Natural killer cell (primary cell): Measurements from ENCODE around the gene NFS1. TPM values are rescaled to one million over a fixed set of nuclear protein-coding genes. Genes with fewer than 3 reads are reported as not detected.

ENCODE experiments used
- ATAC-seq, 3 donors: fragments of 150-1000 bp in 2 of 3; fragments of 200-7000 bp in 1 of 3; cut with Tn5 transposase; 1 replicate in 1 of 3; 2 replicates in 2 of 3; pipeline ENCODE4 v1.10.0; 2021; ENCODE audit warnings: mild to moderate bottlenecking in 2 of 3, moderate library complexity in 2 of 3
- DNase-seq, 2 donors: peaks; one replicate each; pipeline versions ENCODE4 v3.0.0 to v3.0.0-alpha.2; 2013 to 2021; ENCODE audit warnings: mixed read lengths in 1 of 2
- H3K27ac ChIP-seq: one replicate; pipeline ENCODE4 v1.5.1; 2013; ENCODE audit warnings: mild to moderate bottlenecking, low read length
- H3K27me3 ChIP-seq: one replicate; pipeline ENCODE4 v1.6.1; 2013; ENCODE audit warnings: low read length; ENCODE audit not compliant: control insufficient read depth, insufficient read depth
- H3K36me3 ChIP-seq: one replicate; pipeline ENCODE4 v1.6.1; 2013; ENCODE audit warnings: low read length; ENCODE audit not compliant: control insufficient read depth, insufficient read depth
- H3K4me1 ChIP-seq: one replicate; pipeline ENCODE4 v1.6.1; 2013; ENCODE audit warnings: low read length; ENCODE audit not compliant: control insufficient read depth, insufficient read depth
- H3K4me3 ChIP-seq: one replicate; pipeline ENCODE4 v1.5.1; 2013; ENCODE audit warnings: low read length
- H3K9me3 ChIP-seq: one replicate; pipeline ENCODE4 v1.6.1; 2013; ENCODE audit warnings: low read length; ENCODE audit not compliant: control insufficient read depth, insufficient read depth
- H3K27ac Mint-ChIP-seq, 2 donors: one replicate each; pipeline ENCODE4 v1.8.0; 2022; ENCODE audit warnings: mild to moderate bottlenecking in 2 of 2, mixed read lengths in 2 of 2, moderate library complexity in 1 of 2
- H3K27me3 Mint-ChIP-seq, 2 donors: one replicate each; pipeline ENCODE4 v1.8.0; 2022; ENCODE audit warnings: low read depth in 2 of 2, mixed read lengths in 2 of 2
- H3K36me3 Mint-ChIP-seq: one replicate; pipeline ENCODE4 v1.8.0; 2022; ENCODE audit warnings: mixed read lengths
- H3K4me1 Mint-ChIP-seq, 2 donors: one replicate each; pipeline ENCODE4 v1.8.0; 2022; ENCODE audit warnings: mixed read lengths in 2 of 2
- H3K4me3 Mint-ChIP-seq: one replicate; pipeline ENCODE4 v1.8.0; 2022; ENCODE audit warnings: mild to moderate bottlenecking, moderate library complexity, mixed read lengths
- H3K9me3 Mint-ChIP-seq, 2 donors: one replicate each; pipeline ENCODE4 v1.8.0; 2022; ENCODE audit warnings: mixed read lengths in 2 of 2
- WGBS: methylation state at CpG from one replicate; pipeline ENCODE4 v1.1.7; 2013; ENCODE audit warnings: missing lambda C conversion rate; ENCODE audit not compliant: insufficient coverage; 5-methylcytosine and 5-hydroxymethylcytosine counted together
- intact Hi-C: fragments of 100-400 bp; cut with micrococcal nuclease; formaldehyde crosslinking; loops from one replicate; pipeline ENCODE4 v1.14.2; 2022
- total RNA-seq, 4 donors: library from RNA; stranded (reverse); fragments of 120-200 nt in 1 of 4; gene quantifications; one replicate each; pipeline versions ENCODE4 v1.2.3 to v1.2.4, GENCODE V29; 2013 to 2022
- TF ChIP-seq, protein P1 (sequence below): fragments of 200-600 bp; IDR thresholded peaks from one replicate; pipeline ENCODE4 v1.8.0; 2022; ENCODE audit warnings: antibody characterized with exemption

NFS1 gene
- total RNA-seq, 3 donors from 2014 or later (not counting 1 experiment from before 2014, with no cell fraction given): 11.3 to 20.8 (median 16.0) TPM

DNA sequence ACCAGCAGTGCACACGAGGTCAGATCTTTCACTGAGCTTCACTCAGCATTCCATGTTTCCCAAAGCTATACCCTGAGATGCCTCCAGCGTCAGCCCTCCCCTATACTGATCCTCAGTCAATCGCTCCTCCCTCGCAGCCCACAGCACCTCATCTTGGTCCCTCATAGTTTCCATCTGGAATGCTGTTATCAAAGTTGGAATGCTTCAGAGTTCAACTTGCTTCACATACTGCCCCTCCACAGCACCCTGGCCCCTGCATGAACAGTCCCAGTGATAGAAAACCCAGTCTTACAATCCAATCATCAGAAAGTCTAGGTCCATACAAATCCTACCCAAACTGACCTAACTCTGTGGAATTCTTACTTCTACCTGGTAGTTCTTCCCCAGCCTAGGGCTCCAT is 63.5 kb downstream of the NFS1 start:
- 98% methylated on average over 4 of the region's 4 CpGs for WGBS
- ATAC-seq (no peak), DNase-seq (no peak)
- Mint-ChIP-seq H3K4me1 (peaks cover 56 to 63% of the 10 kb centered on the region in 2 donors), H3K36me3 (no peaks in the 10 kb centered on the region), H3K4me3 (no peak overlapping the region), H3K27ac (peak overlapping the region; percentile 41 to 60), H3K9me3 (no peaks in the 10 kb centered on the region), H3K27me3 (no peaks in the 10 kb centered on the region)
- no peaks in the 10 kb centered on the region for H3K9me3 ChIP-seq
- H3K27ac ChIP-seq: no peak overlapping the region
- TF ChIP-seq, protein P1, sequence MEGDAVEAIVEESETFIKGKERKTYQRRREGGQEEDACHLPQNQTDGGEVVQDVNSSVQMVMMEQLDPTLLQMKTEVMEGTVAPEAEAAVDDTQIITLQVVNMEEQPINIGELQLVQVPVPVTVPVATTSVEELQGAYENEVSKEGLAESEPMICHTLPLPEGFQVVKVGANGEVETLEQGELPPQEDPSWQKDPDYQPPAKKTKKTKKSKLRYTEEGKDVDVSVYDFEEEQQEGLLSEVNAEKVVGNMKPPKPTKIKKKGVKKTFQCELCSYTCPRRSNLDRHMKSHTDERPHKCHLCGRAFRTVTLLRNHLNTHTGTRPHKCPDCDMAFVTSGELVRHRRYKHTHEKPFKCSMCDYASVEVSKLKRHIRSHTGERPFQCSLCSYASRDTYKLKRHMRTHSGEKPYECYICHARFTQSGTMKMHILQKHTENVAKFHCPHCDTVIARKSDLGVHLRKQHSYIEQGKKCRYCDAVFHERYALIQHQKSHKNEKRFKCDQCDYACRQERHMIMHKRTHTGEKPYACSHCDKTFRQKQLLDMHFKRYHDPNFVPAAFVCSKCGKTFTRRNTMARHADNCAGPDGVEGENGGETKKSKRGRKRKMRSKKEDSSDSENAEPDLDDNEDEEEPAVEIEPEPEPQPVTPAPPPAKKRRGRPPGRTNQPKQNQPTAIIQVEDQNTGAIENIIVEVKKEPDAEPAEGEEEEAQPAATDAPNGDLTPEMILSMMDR: no peak
- peaks cover 21% of the 10 kb centered on the region for H3K36me3 ChIP-seq
- no peaks in the 10 kb centered on the region for H3K27me3 ChIP-seq
- intact Hi-C loops: no loop called here
- peaks cover 7% of the 10 kb centered on the region for H3K4me1 ChIP-seq
- H3K4me3 ChIP-seq: no peak overlapping the region

DNA sequence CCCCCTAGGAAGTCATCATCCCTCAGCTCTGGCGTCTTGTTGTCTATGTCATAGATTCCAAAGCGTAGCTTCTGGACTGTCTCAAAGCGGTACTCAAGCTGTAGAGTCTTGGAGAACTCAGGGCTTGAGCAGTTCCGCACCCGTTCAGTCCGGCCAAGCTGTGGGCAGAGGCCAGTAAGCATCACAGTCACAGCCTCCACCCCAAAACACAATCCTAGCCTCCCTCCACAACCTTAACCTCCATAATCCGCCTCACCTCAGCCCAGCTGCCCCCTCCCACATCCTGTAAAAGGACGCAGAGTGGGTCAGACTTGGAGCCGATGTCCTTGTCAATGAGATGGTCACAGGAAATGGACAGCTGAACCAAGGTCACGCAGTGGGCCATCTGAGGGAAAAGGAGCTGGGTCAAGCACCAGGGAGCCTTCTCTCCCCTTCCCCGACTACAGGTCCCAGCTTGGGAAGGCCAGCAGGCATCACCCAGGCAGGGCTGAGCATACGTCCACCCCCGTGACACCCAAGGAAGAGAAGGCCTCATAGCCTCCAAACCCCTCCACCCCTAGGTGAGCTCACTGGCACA is 66.5 kb downstream of the NFS1 start:
- ATAC-seq (no peak), DNase-seq (no peak)
- Mint-ChIP-seq H3K36me3 (peaks cover 10% of the 10 kb centered on the region), H3K4me3 (no peak overlapping the region), H3K4me1 (peaks cover 30 to 42% of the 10 kb centered on the region in 2 donors), H3K27ac (peak overlapping the region in 1 of 2 donors; percentile 6), H3K9me3 (no peaks in the 10 kb centered on the region), H3K27me3 (no peaks in the 10 kb centered on the region)
- WGBS: 92% methylated on average over 13 of the region's 13 CpGs
- intact Hi-C loops: no loop called here
- Histone ChIP-seq H3K27ac (no peak overlapping the region), H3K4me3 (no peak overlapping the region), H3K27me3 (no peaks in the 10 kb centered on the region), H3K9me3 (no peaks in the 10 kb centered on the region), H3K4me1 (peaks cover 7% of the 10 kb centered on the region), H3K36me3 (peaks cover 47% of the 10 kb centered on the region)
- TF ChIP-seq, protein P1: no peak

DNA sequence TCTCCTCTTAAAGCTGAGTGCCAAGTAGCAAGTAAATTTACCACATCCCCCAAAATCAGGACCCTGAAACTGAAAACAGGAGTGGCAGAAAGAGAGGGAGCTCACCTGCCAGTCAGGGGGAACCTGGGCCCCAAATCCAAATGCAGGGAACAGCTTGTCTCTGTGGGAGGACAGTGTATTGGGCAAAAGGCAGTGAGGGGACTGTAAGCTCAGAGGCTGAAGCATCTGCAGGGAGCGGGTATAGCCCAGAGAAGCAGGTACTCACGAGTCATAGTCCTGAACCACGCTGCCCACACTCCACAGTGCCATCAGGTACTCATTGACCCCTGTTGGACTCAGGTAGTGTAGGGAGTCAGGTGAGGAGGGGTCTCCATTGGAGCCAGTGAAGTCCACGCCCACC is 68.5 kb downstream of the NFS1 start:
- 96% methylated on average over 4 of the region's 4 CpGs for WGBS
- TF ChIP-seq, protein P1: no peak
- H3K4me1 ChIP-seq: peaks cover 4% of the 10 kb centered on the region
- intact Hi-C loops: no loop called here
- ATAC-seq: no peak
- Mint-ChIP-seq H3K27me3 (no peaks in the 10 kb centered on the region), H3K9me3 (no peaks in the 10 kb centered on the region), H3K36me3 (peaks cover 16% of the 10 kb centered on the region), H3K4me1 (peaks cover 18 to 26% of the 10 kb centered on the region in 2 donors), H3K27ac (no peak overlapping the region), H3K4me3 (no peak overlapping the region)
- DNase-seq: no peak
- H3K9me3 ChIP-seq: no peaks in the 10 kb centered on the region
- H3K27ac ChIP-seq: no peak overlapping the region
- H3K4me3 ChIP-seq: no peak overlapping the region
- peaks cover 64% of the 10 kb centered on the region for H3K36me3 ChIP-seq
- H3K27me3 ChIP-seq: no peaks in the 10 kb centered on the region
